Choroid plexus epithelial cell (primary cell): ENCODE data around the gene FAM216B.

Experiments used
- DNase-seq: peaks from one replicate; pipeline ENCODE4 v3.0.0-alpha.2; 2010; ENCODE audit warnings: low read depth
- H3K4me3 ChIP-seq: 2 replicates; pipeline ENCODE4 v1.5.1; 2011; ENCODE audit warnings: low read depth, mild to moderate bottlenecking, control low read depth, low read length, moderate library complexity
- TF ChIP-seq, protein P1 (sequence below): conservative IDR thresholded peaks from 2 replicates; pipeline ENCODE4 v1.5.1; 2011; ENCODE audit warnings: low read depth, mild to moderate bottlenecking, control low read depth, inconsistent platforms, low read length, moderate library complexity

Gene FAM216B

DNA sequence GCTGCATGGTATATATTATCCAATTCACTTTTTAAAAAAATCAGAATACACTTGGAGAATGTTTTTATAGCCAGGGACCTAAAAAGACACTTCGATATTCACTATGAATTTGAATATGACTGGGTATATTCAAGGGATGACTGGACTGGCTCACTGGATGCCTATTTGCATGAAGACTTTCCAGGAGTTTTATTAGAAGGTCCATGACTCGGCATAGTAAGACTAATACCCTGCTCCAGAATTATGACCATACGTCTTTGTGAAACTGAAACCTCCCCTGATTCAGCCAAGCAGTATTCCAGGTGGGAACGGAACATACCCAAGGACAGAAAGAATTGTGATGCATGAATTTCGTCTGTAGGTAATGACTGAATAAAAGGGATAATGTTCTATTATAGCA, 3.9 kb upstream of the FAM216B start:
- no peak overlapping the region for H3K4me3 ChIP-seq
- TF ChIP-seq, protein P1, sequence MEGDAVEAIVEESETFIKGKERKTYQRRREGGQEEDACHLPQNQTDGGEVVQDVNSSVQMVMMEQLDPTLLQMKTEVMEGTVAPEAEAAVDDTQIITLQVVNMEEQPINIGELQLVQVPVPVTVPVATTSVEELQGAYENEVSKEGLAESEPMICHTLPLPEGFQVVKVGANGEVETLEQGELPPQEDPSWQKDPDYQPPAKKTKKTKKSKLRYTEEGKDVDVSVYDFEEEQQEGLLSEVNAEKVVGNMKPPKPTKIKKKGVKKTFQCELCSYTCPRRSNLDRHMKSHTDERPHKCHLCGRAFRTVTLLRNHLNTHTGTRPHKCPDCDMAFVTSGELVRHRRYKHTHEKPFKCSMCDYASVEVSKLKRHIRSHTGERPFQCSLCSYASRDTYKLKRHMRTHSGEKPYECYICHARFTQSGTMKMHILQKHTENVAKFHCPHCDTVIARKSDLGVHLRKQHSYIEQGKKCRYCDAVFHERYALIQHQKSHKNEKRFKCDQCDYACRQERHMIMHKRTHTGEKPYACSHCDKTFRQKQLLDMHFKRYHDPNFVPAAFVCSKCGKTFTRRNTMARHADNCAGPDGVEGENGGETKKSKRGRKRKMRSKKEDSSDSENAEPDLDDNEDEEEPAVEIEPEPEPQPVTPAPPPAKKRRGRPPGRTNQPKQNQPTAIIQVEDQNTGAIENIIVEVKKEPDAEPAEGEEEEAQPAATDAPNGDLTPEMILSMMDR = no peak
- DNase-seq = no peak

DNA sequence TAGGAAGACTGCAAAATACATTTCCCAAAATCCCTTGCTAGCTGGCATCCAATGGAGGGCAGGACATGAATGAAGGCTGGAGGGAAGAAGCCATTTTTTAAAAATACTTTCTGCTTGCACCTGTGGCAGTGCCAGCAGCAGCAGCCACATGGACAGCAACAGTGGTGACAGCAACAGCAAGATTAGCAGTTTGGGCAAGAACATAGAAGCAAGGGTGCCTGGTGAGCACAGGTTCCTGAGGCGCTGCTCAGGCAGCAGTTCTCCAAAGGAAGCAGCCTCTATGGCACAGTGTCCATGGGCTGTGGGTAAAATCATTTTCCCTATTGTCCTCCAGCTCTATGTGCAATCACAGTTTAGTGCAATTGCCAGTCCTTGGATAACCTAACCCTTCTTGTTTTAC, 1.3 kb upstream of the FAM216B start:
- TF ChIP-seq, protein P1 = no peak
- no peak overlapping the region for H3K4me3 ChIP-seq
- no peak for DNase-seq

DNA sequence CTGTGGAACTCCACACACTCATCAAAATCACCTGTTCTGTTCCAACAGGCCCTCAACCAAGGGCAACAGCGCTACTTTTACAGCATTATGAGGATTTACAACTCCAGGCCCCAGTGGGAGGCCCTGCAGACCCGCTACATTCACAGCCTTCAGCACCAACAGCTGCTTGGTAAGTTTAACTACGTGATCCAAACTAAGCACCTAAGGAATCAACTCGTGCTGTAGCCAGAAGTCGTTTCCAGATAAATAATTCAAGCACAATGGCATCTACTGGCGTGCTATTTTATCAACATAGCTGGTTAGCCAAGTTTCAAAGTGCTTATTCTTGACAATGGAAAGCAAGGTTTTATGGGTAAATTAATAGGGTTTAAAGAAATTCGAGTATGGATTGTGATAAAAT, 5.3 kb downstream of the FAM216B start:
- TF ChIP-seq, protein P1 = no peak
- H3K4me3 ChIP-seq = no peak overlapping the region
- no peak for DNase-seq

DNA sequence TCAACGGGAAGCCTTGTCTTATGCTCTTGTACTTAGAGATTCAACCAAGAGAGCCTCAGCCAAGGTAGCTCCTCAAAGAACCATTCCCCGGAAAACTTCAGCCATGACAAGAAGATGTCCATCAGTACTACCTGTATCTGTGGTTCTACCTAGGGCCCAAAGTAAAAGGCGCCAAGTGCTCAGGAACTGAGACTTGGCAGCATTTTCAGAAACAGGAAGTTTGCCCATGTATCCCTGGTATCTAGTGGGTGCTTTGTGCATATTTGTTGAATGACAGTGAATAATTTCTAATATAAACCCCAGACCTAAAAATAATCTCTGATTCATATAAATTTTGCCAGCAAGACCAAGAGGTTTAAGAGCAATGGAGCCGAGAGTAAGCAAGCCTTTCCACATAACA, 7.2 kb downstream of the FAM216B start:
- DNase-seq = no peak
- H3K4me3 ChIP-seq = no peak overlapping the region
- TF ChIP-seq, protein P1 = no peak

DNA sequence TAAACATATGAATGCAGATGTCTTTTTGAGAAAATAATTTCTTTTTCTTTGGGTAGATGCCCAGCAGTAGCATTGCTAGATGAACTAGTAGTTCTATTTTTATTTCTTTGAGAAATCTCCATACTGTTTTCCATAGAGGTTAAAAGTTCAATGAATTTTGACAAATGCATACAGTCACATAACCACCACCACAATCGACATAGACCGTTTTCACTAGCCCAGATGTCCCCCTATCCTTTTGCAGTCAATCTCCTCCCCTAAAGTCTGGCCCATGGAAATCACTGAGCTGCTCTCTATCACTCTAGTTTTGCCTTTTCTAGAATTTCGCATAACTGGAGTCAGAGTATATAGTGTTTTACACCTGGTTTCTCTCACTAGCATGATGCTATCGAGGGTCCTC, 10.8 kb downstream of the FAM216B start:
- no peak overlapping the region for H3K4me3 ChIP-seq
- no peak for DNase-seq
- TF ChIP-seq, protein P1 = no peak

DNA sequence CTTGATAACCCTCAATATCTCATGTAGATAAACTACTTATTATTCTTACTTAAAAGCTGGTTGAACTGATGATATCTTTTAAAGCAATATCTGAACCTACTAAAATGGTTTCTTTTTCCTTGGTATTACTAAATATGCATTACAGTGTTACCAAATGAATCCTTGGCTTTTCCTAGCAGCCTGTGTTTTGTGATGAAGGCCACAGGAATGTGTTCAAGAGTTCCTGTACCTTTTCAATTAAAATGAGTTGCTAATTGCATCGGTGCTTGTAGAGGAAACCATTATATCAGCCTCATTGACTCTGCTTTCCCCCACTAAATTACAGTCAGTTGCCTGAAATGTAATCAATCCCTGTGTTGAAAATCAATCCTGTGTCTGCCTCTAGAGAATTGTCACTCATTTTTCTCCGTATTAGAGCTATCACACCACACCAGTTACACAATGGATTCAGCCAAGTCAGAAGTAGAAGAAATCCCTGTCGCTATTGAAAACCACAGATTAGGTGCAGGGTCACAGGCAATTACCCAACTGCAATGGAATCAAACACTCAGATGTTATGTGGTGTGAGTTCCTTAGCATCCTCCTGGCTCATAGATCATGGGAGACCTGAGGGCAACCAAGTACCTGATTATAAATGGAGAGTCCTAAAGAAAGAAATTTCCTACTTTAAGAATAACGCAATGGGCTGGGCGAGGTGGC, 13.3 kb downstream of the FAM216B start:
- TF ChIP-seq, protein P1 = no peak
- H3K4me3 ChIP-seq = no peak overlapping the region
- DNase-seq = no peak

DNA sequence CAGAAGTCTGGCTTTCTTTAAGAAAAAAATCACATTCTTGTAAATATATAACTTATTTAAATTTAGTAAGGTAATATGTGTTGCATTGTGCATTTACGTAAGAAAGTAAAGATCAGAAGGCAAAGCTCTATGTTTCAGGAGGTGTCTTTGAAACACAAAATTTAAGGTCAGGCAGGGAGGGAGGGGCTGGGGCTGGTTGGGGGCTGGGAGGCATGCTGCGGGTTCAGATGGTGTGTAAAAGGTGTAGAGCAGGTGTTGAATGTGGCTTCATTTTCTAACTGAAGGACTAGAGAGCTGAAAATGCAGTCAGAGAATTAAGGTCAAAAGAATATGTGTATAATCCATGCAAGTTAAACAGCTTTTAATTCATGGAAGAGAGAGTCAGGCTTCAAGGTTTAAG, 14.3 kb downstream of the FAM216B start:
- DNase-seq = no peak
- TF ChIP-seq, protein P1 = no peak
- H3K4me3 ChIP-seq = no peak overlapping the region
